ENCODE measurements around the gene CTSF.
A peak's percentile ranks its signal among the peaks of the same experiment; 100 is the strongest.
"Not testable (repeated sequence)": the region's sequence is repeated elsewhere in the genome, so short reads cannot be mapped to it uniquely, and the experiment has no call there.

The CTSF gene

DNA sequence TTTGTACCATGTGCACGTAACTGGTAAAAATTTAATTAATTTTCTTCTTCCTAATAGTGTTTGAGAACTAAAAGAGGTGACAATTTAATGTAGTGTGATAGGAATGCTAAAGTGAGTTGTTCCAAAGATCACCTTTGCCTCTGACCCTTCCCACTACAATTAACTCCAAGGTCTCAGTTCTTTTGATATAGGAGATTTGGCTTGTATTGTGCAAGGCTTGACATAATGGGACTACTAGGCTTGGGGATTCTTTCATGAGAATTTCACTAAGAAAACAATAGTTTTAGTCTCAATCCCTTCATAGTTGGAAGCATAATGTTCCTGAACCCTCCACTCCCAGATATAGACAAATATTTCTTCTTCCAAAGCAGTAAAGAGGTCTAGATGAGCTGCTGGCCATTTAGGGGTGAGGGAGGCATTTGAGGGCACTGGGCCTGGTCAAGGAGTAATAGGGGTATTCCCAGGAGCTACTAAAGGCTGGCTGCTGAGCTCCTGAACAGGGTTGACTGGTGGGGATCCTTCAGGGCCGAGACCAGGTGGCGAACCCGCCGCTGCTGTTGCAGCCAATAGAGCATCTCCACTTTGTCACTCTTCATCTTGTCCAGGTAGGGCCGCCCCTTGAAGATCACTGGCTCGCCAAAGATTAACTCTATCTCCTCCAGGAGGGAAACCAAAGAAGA is 21.7 kb upstream of the CTSF start:
- DNase-seq (ENCODE audit: low read depth) = no peak

DNA sequence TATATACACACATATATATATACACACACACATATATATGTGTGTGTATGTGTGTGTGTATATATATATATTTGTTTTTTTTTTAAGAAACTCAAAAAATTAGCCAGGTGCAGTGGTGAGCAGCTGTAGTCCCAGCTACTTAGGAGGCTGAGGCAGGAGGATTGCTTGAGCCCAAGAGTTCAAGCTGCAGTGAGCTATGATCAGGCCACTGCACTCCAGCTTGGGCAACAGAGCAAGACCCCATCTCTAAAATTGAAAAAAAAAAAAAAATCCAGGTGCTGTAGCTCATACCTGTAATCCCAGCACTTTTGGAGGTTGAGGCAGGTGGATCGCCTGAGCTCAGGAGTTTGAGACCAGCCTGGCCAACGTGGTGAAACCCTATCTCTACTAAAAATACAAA is 20.9 kb upstream of the CTSF start:
- not testable (repeated sequence) for DNase-seq (ENCODE audit: low read depth)

DNA sequence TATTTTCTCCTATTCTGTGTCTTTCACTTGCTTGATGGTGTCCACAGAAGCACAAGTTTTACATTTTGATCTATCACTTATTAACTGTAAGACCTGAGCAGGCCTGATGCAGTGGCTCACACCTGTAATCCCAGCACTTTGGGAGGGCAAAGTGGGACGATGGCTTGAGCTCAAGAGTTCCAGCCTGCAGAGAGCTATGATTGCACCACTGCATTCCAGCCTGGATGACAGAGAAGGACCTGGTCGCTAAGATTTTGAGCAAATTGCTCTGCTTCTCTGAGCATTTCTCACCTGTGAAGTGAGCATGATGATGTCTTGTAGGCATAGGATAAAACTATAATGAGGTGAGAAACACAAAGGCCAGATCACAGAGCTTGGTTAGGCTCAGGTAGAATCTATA is 17.7 kb upstream of the CTSF start:
- DNase-seq (ENCODE audit: low read depth) = no peak

DNA sequence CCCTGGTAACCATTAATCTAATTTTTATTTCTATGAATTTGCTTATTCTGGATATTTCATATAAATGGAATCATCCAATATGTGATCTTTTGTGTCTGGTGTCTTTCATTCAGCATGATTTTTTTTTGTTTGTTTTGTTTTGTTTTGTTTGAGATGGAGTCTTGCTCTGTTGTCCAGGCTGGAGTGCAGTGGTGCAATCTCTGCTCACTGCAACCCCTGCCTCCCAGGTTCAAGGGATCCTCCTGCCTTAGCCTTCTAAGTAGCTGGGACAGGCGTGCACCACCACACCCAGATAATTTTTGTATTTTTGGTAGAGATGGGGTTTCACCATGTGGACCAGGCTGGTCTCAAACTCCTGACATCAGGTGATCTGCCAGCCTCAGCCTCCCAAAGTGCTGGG is 17.0 kb upstream of the CTSF start:
- DNase-seq (ENCODE audit: low read depth) = not testable (repeated sequence)

DNA sequence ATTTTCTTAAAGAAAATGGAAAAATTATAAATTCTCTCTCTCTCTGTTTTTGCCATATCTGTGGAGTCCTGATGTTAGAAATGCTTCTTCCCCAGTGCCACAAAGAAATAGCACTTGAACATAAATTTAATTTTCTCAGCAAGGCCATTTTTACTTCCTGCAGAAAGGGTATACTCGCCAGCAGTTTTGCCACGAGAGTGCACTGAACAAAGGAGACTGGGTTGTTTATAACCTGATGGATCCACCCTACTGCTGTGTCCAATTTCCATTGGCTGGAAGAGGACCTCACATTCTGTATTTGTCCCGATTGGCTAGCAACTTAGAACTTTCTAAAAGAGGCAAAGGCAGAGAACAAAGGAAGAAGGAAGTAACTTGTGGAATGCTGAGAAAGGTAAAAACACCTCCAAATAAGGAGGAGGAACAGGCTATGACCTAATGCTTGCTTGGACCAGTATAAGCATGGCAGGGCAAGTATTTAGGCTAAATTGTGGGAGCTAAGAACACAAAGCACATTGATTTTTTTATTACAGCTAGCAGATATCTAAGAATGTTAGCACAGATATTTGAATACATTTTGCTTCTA is 14.2 kb upstream of the CTSF start:
- not testable (repeated sequence) for DNase-seq (ENCODE audit: low read depth)

DNA sequence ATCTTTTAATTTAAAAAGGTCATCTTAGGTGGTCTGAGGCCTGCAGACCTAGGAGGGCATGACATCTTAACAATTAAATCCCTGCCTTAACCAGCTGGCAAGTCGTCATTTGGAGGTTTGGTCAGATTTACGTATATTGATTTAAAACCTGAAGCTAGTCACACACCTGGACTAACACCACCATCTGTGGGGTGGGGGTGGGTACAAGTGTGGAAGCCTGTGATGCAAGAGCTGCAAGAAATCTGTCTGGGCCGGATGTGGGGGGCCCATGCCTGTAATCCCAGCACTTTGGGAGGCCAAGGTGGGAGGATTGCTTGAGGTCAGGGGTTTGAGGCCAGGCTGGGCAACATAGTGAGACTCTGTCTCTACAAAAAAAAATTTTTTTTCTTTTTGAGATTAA is 12.9 kb upstream of the CTSF start:
- no peak for DNase-seq (ENCODE audit: low read depth)

DNA sequence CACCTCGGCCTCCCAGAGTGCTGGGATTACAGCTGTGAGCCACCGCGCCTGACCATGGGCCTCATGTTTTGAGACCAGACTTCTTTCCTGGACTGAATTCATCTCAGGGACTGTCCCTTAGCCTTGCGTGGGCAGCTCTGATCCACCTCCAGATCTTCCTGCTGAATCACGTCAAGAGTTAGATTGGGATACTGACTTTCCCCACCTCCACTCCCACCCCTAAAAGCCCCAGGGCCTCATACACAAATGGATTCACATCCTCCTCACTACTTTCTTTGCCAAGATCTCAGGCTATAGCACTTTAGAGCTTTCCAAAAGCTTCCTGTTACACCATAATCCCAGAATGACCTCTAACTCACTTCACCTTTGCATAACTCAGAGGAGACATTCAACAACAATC is 12.4 kb upstream of the CTSF start:
- no peak for DNase-seq (ENCODE audit: low read depth)

DNA sequence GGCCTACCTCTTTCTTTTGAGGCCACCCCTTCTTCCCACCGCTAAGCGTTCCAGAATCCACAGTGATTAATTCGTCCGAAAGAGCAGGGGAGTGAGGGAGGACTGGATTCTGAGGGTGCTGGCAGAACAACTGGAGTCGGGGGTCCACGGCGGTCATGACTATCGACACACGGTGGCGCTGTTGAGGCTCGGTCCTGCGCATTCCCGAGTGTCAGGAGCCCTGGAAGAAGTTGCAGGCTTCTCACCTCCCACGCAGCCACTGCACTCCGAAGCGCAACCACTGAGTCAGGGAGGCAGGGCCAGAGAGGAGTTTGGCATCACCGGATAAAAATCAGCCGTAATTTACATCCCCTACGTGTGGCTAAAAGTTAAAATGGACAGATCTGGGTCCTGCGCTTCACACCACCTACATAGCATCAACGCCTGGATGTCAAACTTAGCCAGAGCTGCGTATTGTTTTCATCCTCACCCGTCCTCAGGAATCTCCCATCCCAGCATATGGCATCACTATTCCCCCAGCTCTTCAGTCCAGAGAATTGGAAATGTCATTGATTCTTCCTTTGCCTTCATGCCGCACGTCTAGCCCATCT is 10.7 kb upstream of the CTSF start:
- peak; percentile 32 for DNase-seq (ENCODE audit: low read depth)

DNA sequence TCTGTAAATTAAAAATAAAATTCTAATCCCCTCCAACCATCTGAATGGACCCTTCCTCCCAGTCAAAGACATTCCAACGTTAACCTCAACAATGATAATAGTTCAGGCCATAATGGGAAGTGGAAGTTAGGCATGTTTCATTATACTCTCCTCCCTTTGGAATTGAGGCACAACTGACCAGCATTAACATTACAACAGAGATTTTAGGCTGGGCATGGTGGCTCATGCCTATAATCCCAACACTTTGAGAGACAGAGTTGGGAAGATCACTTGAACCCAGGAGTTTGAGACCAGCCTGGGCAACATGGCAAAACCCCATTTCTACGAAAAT is 2.4 kb upstream of the CTSF start:
- no peak for DNase-seq (ENCODE audit: low read depth)

DNA sequence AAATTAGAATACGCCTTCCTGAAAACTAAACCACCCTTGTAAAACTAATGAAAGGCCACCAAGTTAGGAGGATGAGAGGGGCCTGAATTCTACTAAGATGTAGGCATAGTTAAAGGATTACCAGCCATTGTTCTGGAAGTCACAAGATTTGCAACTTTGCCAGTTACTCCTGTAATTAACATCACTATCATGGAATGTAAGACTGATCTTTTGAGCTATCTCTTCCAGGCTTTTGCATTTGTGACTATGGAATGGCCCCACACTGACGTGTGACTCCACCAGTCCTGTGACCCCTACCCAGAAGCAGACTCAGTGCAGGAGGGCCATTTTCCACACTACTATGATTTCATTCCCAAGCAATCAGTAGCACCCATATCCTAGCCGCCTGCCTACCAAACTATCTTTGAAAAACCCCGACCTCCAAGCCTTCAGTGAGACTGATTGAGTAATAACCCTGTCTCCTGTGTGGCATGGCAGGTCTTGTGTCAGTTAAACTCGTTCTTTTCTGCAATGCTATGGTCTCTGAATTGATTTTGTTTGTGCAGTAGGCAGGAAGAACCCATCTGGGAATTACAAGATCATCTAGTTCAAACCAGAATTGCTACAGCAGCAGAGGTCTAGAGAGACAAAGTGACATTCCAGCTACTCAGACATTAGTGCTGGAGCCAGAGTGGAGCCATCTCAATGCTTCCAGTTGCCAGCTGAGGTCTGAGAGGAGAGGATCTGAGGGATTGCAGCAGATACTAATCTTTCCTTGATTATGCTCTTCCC is 1.9 kb upstream of the CTSF start:
- DNase-seq (ENCODE audit: low read depth) = no peak

DNA sequence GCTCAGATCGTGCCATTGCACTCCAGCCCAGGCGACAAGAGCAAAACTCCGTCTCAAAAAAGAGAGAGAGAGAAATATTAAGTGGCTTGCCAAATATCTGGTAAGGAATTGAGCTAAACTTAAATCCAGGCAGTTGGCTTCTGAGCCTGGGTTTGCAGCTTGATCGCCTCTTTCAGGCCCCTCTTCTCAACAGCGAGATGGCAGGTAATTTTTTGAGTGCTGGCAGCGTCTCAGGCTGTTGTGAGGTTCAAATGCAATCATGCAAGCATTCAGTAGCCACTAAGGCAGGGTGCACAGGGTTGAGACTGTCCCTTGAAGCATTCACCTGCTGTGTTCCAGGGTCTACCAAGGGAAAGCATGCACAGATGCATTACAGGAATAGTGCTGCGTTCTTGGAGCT is 670 bp upstream of the CTSF start:
- no peak for DNase-seq (ENCODE audit: low read depth)

DNA sequence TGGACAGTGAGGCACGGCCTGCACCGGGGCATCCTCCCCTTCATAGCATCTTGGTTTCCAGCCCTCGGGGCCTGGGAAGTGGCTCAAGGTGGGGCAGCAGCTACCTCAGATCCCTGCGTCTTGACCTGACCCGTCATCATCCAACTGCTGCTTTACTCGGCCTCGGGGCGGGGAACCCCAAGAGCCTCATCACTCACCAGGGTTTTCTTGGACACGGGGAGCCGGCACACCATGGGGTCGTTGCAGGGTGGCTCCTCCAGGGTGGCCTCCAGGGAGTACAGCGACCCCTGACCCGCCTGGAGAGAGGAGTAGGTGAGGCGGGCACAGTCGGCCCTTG is 651 bp downstream of the CTSF start:
- DNase-seq (ENCODE audit: low read depth) = no peak

DNA sequence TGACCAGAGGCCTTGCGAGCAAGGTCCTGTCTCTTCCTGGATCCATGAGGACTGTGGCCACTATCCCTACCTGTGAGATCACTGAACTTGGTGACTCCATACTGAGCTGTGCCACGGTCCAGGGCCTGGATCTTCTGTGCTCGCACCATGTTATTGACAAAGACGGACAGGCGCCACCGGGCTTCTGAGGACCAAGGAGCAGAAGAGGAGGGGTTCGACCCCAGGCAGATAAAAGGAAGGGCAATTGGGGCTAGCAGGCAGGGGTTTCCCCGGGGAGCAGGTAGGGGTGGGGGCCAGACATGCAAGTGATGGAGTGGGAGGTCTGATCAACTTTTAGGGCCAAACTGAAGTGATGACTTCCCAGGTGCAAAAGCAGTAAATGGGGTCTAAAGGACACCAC is 2.2 kb downstream of the CTSF start:
- no peak for DNase-seq (ENCODE audit: low read depth)

DNA sequence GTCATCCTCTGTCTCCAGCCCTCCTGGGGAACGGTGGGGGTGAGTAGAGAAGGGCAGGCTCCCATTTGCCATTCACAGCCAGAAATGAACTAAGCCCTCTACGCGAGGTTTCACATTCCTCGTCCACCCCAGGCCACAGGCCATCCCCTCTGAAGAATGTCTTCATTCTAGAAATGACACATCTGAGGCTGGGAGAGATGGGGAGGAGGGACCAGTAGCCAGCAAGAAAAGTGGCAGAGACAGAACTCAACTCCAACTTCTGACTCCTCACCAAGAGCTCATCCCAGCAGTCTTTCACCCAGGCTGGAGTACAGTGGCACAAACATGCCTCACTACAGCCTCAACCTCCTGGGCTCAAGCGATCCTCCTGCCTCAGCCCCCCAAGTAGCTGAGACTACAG is 3.4 kb downstream of the CTSF start:
- DNase-seq (ENCODE audit: low read depth) = no peak

DNA sequence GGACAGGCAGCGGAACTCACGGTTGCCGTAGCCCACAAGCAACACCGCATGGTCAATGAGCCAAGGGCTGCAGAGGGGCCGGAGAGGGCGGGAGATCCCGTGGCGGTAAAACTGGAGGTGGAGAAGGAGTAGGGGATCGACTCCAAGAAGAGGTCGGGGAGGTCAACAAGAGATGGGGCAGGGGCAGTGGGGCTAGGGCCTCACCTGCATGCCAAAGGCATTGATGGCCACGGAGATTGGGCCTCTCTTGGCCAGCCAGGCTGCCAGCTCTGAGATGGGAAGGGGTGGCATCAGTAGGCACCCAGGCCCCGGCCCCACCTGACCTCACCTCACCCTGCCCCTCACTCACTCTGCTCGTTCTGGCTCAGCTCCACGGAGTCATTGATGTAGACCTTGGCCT is 3.9 kb downstream of the CTSF start:
- no peak for DNase-seq (ENCODE audit: low read depth)

DNA sequence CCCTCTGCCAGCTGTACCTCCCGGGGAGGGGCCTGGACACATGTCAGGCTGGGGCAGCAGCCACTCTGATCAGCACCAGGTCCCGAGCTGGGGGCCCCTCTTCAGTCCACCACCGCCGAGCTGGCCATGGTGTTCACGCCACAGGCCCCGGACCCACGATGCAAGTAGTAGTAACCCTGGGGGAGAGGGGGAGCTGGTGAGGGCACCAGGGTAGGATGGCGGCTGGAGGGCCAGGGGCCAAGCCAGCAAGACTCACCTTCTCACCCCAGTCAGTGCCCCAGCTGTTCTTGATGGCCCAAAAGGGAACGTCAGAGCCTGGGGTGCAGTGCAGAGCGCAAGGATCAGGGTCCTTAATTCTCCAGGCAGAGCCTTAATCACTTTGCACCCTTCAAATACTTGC is 4.6 kb downstream of the CTSF start:
- DNase-seq (ENCODE audit: low read depth) = no peak

DNA sequence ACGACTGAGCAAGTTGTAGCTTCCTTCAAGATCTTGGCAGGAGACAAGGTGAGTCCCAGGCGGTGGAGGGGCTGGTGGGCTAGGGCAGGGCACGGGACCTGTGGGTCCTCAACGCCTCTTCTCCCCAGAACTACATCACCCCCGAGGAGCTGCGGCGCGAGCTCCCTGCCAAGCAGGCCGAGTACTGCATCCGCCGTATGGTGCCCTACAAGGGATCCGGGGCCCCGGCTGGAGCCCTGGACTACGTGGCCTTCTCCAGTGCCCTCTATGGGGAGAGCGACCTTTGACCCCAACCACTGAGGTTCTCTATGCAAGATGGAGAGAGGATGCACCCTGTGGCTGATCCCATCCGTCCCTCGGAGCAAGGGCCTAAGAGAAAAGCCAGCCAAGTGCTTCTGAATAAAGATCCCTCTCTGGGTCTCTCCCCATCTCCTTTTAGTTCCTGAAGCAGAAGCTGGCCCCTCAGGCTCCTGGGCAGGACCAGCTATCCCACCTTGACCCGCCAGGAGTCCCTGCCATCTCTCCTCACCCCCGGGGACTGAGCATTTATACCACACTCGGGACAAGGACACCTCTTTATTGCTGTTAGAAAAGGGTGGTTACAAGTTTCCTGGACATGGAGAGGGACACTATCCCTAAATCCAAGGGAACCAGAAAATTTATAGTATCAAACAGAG is 5.4 kb downstream of the CTSF start:
- DNase-seq (ENCODE audit: low read depth) = no peak

DNA sequence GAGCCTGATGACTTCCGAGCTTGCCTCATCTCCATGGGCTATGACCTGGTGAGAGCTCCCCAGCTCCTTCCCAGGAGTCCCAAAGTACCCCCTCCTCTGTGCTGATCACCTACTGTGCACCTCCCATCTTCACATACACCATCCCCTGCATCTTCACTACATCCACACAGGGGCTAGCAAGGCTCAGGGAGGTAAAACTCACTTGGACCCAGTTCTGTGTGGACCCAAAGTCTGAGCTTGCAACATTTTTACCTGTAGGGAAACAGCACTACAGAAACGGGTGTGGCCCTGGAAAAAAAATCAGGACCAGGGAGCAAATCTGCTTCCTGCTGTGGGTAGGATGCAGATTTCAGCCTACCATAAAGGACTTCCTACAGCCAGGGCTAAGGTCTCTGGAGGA is 6.1 kb downstream of the CTSF start:
- DNase-seq (ENCODE audit: low read depth) = no peak

DNA sequence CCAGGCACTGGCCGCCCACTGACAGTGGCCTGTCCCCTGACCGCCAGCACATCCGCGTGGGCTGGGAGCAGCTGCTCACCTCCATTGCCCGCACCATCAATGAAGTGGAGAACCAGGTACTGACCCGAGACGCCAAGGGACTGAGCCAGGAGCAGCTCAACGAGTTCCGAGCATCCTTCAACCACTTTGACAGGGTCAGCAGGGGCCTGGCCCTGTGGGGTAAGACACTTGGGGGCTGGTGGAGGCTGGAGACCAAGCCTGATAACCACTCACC is 6.5 kb downstream of the CTSF start:
- no peak for DNase-seq (ENCODE audit: low read depth)

DNA sequence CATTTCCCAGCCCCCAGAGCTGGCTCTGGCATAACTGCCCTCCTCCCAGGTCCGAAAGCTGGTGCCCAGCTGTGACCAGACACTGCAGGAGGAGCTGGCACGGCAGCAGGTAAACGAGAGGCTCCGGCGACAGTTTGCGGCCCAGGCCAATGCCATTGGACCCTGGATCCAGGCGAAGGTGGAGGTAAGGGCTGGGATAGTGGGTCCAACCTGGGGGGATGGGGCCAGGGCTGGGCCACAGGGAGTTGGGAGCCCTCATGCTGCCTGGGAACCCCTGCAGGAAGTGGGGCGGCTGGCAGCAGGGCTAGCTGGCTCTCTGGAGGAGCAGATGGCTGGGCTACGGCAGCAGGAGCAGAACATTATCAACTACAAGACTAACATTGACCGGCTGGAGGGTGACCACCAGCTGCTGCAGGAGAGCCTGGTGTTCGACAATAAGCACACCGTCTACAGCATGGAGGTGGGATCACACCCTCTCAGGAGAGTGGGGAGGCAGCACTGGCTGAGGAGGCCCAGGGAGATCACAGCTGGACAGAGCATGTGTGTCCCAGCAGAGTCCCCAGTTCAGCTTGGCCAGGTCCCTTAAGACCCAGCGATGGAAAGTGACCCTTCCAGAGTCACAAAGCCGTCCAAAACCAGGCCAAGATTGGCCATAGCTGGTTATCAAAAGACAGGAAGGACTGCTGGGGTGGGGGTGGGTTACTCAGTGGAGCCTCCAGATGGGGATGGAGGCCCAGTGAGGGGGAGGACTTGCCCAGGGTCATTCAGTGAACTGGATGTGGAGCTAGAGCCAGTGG is 7.0 kb downstream of the CTSF start:
- DNase-seq (ENCODE audit: low read depth) = no peak

DNA sequence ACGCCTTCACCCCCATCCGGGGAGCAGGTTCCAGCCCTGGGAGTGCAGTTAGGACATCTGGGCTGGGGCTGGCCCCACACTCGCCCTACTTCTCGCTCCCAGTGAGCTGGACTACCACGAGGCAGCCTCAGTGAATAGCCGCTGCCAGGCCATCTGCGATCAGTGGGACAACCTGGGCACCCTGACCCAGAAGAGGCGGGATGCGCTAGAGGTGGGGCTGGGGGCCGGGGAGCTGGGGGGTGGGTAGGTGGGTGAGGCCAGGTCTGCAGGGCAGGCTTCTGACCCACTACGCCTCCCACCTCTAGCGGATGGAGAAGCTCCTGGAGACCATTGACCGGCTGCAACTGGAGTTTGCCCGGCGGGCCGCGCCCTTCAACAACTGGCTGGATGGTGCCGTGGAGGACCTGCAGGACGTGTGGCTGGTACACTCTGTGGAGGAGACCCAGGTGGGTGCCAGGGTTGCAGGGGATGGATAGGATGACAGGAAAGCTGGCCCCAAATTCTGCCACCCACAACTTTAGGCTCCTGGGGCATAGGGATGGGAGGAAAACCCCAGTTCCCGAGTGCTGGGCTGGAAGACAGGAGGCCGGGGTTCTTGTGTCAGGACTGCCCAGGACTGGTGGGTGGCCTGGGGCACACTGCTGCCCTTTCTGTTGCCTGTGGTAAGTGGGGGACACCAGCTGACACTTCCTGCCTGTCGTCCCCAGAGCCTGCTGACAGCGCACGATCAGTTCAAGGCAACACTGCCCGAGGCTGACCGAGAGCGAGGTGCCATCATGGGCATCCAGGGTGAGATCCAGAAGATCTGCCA is 8.3 kb downstream of the CTSF start:
- DNase-seq (ENCODE audit: low read depth) = no peak

Measured in fibroblast of the conjunctiva (primary cell).